Neural cell (in vitro differentiated cells): ENCODE results near the gene MRPL11.

Experiments used
- EZH2 ChIP-seq: fragments of 200-600, 300-800 bp; shearing (Covaris generic), sonication (generic); IDR thresholded peaks from 2 replicates; pipeline ENCODE4 v1.6.1; 2014; ENCODE audit warnings: antibody characterized with exemption, low read length, borderline replicate concordance, mild to moderate bottlenecking; ENCODE audit not compliant: insufficient read depth, poor library complexity, severe bottlenecking
- POLR2AphosphoS5 ChIP-seq: IDR thresholded peaks from 2 replicates; pipeline ENCODE4 v1.6.1; 2012
- RAD21 ChIP-seq: fragments of 450-650 bp; conservative IDR thresholded peaks from 2 replicates; pipeline ENCODE4 v1.6.1; 2014; ENCODE audit warnings: antibody characterized with exemption, mild to moderate bottlenecking, moderate library complexity
- TF ChIP-seq, protein P1 (sequence below): fragments of 450-650 bp; IDR thresholded peaks from 2 replicates; pipeline ENCODE4 v1.5.1; 2014; ENCODE audit warnings: antibody characterized with exemption, mild to moderate bottlenecking, moderate library complexity; ENCODE audit not compliant: poor library complexity, severe bottlenecking

DNA sequence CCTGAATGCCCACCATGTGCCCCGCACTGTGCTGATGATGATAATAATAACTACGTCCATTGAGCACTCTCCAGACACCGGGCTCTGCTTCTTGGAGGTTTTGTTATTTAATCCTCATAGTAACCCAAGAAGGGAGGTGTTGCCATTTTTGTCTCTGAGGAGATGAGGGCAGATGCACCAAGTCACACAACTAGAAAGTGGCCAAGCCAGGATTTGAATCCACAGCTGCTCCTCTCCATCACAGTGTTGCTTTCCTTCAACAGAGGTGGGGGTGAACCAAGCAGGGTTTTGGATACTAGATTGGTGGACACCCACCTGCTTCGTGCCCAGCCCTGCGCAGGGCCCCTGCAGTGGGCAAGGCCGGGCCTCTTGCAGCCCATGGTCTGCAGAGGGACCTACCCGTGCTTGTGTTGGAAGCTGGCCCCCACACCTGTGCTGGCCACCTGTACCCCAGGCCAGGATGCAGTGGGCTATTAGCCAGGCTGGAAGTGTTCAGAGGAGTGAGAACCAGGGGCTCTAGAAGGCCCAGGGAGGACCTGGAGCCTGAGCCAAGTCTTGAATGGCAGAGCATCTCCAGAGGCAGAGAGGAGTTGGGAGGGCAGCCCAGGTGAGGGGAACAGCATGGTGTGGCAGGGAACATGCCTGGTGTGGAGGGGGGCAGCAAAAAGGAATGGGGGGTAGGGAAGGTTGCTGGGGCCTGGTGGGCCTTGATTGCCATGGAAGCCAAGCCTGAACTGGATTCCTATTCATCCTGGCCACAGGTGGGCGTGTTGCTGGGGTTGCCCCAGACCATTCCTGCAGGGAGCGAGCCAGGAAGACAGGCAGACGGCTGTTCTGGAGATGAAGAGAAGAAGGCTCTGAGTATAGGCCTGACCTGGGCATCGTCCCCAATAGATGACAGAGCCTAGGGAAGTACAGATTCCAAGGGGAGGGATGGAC, 38.9 kb upstream of the MRPL11 start:
- TF ChIP-seq, protein P1, sequence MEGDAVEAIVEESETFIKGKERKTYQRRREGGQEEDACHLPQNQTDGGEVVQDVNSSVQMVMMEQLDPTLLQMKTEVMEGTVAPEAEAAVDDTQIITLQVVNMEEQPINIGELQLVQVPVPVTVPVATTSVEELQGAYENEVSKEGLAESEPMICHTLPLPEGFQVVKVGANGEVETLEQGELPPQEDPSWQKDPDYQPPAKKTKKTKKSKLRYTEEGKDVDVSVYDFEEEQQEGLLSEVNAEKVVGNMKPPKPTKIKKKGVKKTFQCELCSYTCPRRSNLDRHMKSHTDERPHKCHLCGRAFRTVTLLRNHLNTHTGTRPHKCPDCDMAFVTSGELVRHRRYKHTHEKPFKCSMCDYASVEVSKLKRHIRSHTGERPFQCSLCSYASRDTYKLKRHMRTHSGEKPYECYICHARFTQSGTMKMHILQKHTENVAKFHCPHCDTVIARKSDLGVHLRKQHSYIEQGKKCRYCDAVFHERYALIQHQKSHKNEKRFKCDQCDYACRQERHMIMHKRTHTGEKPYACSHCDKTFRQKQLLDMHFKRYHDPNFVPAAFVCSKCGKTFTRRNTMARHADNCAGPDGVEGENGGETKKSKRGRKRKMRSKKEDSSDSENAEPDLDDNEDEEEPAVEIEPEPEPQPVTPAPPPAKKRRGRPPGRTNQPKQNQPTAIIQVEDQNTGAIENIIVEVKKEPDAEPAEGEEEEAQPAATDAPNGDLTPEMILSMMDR: no peak
- no peak for TF ChIP-seq POLR2AphosphoS5
- TF ChIP-seq EZH2: no peak
- TF ChIP-seq RAD21: no peak
